GM18909 (cell line): ENCODE results near the gene AVPR1A.

Source experiments
- ATAC-seq: cut with Tn5 transposase; IDR thresholded peaks from one replicate; pipeline ENCODE4 v1.9.1; 2021; ENCODE audit warnings: mild to moderate bottlenecking; ENCODE audit not compliant: unreplicated experiment, poor library complexity

AVPR1A gene

GRCh38 chr12:63098851-63099250, 52.1 kb downstream of the AVPR1A start:
- ATAC-seq, result no peak

DNA sequence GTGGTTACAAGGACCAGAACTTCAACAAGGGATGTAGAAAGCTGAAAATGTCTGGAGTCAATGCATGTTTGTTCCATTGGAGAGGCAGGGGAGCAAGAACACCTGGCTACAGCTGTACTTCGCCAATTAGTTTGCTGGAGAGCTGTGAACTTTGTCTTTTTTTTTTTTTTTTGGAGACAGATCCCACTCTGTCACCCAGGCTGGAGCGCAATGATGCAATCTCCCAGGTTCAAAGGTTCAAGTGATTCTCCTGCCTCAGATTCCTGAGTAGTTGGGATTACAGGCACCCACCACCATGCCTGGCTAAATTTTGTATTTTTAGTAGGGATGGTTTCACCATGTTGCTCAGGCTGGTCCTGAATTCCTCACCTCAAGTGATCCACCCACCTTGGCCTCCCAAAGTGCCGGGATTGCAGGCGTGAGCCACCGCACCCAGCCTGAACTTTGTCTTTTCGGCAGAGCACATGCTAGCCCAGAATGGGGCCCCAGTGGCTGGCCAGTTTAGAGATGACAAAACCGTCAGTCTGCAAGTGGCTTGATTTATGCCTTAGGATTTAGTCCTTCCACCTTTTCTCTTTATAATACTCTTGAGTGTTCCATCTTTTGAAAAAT, 55.5 kb downstream of the AVPR1A start:
- no peak for ATAC-seq

- ATAC-seq, result no peak
Observed at GRCh38 chr12:63093711-63094110, 57.3 kb downstream of the AVPR1A start.

- no peak for ATAC-seq
Observed at GRCh38 chr12:63093084-63093483, 57.9 kb downstream of the AVPR1A start.
